Activated T-helper 1 cell treated with Interleukin-2 at 50 U/mL for 16 hours (primary cell): ENCODE results near the gene B2M.
A peak's percentile ranks its signal among the peaks of the same experiment; 100 is the strongest.
"Not testable (repeated sequence)": the region's sequence is repeated elsewhere in the genome, so short reads cannot be mapped to it uniquely, and the experiment has no call there.

Experiments used
- DNase-seq: peaks from one replicate; pipeline ENCODE4 v3.0.0-alpha.2; 2020; ENCODE audit warnings: low read depth

Gene B2M

DNA sequence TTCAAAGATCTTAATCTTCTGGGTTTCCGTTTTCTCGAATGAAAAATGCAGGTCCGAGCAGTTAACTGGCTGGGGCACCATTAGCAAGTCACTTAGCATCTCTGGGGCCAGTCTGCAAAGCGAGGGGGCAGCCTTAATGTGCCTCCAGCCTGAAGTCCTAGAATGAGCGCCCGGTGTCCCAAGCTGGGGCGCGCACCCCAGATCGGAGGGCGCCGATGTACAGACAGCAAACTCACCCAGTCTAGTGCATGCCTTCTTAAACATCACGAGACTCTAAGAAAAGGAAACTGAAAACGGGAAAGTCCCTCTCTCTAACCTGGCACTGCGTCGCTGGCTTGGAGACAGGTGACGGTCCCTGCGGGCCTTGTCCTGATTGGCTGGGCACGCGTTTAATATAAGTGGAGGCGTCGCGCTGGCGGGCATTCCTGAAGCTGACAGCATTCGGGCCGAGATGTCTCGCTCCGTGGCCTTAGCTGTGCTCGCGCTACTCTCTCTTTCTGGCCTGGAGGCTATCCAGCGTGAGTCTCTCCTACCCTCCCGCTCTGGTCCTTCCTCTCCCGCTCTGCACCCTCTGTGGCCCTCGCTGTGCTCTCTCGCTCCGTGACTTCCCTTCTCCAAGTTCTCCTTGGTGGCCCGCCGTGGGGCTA is at the start of gene B2M, which contains the start of gene PATL2:
TSS of gene B2M (plus strand) at position 422 of the 647 bp plus-strand sequence. CDS start at position 452, 30 bp downstream.
TSS of gene PATL2 (minus strand) at position 228 of the 647 bp plus-strand sequence. CDS start 34,833 bp downstream, outside the sequence.
- peak; percentile 92 for DNase-seq

DNA sequence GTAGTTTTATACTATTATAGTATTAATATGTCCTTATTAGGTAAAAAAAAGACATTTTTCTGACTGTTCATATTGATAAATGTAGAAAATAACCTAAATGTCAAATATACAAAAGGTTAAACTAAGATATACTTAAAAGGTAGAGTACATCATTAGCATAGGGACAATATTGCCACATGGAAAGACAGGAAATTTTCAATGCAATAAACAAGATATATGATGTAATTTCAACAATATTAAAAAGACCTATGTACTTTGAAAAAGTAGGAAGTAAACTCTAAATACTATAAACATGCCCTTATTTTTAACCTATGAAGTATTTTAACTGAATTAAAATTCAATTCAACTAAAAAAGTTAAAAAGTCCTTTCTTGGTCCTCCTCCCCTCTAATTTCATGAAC is 49.7 kb upstream of the B2M start:
- no peak for DNase-seq

DNA sequence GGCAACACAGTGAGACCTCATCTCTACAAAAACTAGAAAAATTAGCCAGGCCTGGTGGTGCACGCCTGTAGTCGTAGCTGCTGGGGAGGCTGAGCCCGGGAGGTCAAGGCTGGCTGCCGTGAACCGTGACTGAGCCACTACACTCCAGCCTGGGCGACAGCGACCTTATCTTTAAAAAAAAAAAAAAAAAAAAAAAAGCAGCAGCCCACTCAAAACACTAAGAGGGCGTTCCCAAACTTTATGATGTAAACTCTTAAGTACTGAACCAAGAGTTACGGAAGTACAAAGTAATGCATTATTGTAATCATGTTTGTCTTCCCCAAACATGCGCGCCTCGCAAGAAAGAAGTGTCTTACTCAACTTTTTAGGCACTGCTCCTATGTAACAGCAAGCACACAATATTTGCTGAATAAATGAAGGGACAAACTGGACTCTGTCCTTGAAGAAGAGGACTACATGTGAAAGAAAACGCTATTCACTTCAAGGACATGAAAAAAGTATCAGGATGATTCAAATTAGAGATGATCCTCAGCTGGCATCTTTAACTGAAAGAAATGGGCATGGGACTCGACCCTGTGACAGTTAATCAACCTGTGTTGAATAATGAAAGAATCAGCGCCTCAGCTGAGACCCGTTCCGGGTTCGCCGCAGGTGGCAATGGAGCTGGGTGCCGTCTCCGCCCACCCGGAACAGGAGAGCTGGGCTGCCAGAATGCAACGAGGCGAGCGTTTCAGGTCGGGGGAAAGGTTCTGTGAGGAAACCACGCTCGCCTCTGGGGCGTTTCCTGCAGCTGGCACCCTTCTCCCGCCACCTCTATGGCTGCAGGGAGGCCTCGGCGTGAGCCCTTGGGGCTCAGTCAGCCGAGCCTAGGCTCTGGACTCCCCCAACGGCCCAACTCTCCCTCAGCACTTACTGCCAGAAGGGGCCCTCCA is 48.6 kb upstream of the B2M start:
- DNase-seq, result peak; percentile 80

DNA sequence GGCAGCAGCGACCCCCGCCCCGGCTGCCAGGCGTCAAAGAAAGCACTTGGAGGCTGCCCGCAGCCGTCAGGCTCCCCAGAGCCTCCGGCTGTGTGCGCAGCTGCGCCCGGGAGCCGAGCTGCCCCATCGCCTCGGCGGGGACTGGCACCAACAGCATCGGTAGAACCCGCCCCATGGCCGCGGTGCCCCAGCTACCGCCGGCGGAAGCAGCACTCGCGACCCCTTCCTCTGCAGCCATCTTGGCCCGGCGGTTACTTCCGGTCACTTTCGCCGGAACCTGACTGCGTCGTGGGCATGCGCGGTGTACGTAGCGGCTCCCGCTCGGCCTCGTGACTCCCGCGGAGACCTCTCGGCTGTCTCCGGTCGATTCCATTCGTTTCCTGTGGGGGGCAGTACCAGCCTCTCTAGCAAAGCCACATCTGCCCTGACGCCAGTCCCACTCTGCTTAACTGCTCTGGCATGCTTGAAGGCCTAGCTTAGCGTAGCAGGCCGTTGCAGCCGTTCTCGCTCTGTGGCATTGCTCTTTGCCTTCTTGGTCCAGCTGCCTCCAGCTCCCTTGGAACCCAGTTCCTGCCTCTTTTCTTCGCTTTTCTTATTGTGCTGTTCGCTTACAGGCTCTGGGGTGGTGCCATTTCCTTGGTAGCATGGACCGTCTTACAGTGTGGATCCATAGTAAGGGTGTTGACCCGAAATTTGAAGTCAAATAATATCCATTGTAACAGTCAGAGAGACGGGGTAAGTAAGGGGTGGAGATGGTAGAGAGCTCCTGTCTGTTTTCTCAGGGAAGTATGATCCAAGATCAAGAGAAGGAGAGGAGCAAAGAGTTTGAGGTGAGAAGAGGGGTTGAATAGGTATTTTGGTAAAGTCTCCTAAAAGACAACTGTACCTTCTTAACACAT is 47.7 kb upstream of the B2M start, which contains the start of gene SPG11:
TSS of gene SPG11 (minus strand) at position 253 of the 899 bp plus-strand sequence. CDS start at position 238, 15 bp downstream.
- DNase-seq, result peak; percentile 92

DNA sequence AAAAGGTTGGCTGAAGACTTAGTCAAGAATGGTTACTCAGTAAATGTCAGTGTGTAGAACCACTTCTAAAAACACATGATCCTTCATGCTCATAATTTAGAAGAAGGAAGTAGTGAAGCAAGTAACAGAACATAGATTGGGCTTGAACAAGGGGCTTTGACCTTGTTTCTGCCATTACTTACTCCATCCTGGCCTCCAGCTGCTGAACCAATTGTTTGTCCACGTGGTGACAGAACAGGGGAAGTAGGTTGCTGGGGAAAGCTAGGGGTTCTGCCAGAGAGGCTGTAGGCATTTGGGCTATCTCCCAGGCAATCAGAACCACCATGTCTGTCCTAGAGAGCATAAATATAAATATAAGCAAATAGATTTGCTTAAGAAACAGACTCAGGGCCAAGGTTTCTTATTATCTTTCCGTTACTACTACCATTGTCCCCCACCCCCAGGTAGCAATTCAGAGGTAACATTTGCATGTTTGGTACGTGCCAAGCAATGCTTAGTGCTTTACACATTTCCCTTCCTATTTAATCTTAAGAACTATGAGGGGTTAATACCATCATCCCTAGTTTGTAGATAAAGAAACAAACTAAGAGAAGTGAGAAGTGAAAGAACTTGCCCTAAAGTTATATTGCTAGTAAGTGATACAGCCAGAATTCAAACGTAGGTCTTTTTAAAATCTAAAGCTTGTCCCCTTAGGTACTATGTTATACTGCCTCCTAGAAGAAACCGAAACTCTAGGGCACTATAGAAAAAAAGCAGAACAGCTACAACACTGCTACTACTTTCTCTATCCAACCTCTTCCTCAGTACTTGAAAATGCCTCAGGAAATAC is 44.9 kb upstream of the B2M start:
- no peak for DNase-seq

DNA sequence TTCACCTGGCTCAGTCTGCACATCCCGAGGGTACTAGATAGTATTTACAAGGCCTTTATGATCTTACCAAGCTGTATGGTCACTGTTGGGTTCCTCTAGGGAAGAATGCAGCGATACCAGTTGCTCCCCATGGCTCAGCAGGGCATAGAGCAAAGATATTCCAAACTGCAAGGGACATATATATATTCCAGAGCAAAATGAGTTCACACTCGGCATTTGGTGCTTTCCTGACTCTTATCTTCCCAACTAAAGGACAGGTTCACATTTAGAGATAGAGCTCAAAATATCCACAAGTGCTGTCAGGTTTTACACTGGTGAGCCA is 44.3 kb upstream of the B2M start:
- DNase-seq, result no peak

DNA sequence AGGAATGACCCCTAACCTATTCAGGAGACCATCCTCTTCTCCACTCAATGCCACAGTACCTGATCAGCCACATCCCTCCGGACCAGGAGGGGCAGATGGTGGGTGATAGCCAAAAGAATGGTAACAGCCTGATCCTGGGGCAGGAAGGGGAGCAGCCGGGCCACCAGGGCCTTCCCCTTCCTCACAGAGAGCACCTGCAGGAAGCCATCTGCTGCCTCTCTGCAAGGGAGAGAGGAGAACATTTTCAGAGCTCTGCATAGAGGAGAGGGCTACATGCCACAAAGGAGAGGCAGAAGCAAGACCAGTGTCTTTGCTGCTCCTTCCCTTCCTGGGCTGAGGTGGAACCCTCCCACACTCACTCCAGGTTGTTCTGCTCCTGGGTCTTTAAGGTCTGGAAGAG is 42.4 kb upstream of the B2M start:
- DNase-seq, result no peak

DNA sequence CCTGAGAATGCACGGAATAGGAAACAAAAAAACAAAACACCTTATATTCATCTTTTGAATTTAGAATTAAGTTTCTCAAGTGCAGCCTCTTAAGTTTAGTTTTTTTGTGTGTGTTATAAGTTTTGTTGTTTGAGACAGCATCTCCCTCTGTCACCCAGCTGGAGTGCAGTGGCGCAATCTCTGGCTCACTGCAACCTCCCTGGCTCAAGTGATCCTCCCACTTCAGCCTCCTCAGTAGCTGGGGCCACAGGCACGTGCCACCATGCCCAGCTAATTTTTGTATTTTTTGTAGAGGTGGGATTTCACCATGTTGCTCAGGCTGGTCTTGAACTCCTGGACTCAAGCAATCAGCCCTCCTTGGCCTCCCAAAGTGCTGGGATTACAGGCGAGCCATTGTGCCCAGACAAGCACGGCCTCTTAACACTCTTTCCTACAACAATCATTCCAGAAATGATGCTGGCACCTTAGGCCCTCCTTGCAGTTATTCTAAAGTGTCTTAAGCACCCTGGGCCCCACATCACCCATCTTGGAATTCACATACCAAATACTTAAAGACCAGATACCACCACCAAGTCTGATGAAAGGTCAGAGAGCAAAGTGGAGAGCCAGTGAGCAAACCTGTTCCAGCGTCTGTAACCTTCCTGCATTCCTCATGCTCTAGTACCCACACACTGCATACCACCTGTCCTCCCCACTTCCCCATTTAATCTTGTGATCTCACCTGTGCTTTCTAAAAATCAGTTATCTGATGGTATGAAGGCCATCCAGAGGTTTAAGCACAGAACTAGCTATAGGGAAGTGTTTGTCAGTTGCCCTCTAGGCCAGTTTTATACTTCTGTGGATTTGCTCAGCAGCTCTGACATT is 41.0 kb upstream of the B2M start:
- DNase-seq, result no peak

DNA sequence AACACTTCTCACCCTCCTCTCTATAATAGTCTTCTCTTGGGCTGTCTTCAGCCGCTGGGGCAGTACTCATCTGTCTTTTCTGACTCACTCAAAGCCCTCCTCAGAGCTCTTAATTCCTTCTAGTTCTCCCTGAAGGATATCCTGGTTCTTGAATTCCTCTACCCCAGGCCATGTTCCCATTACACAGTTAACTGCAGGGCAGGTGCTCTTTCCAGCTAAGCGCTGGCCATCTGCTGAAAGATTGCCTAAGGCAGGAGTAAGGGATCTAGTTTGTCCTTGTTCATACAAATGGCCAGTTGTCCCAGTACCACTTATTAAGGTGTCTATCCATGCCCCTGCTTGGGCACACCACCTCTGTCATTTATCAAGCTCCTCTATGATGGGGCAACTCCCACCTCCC is 37.7 kb upstream of the B2M start:
- DNase-seq, result no peak

DNA sequence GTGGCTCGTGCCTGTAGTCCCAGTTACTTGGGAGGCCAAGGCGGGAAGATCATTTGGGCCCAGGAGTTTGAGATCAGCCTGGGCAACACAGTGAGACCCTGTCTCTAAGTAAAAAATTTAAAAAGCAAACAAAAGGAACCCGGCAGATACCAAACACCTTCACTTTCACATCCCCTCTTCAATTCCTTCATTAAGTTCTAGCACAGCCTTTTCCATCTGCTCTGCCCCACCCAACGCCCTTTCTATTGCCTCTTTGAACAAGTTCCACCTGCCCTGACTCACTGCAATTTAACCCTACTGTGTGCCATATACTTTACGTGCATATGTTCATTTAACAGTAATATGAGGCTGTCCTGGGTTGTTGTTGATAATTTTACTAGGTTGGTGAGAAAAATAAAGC is 35.4 kb upstream of the B2M start:
- DNase-seq, result no peak

DNA sequence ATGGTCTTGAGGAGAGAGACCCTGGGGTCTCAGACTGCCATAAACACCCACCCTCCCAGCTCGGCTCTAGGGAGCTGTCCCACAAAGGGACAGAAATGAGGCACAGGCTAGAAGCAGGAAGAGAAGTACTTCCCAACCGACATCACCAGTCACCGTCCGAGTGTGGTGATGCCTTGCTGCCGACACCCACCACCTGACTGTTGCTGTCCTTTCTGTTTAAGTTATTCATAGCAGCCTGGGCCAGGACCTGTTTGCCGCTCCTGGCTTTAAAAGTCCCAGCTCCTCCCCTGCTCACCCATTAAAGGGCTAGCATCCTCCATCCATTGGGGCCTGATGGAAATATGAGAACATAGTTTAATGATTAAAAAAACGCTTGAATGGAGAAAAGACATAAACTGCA is 34.6 kb upstream of the B2M start:
- no peak for DNase-seq

DNA sequence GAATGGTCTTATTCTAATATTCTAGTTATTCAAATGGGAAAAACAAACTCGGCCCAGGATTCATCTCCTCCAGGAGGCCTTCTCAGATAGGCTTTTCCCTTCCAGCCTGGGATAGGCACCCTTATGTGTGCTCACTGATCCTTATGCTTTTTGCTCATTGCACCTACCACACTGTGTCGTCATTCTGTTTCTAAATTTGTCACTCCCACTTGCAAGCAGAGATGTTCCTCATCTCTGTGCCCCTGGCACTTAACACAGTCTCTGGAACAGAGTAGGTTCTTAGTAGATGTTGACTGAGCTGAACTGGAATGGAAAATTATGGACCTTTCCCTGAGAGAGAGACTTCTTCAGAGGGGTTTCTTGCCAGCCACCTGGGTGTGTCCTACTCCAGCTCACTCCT is 29.1 kb upstream of the B2M start:
- no peak for DNase-seq

DNA sequence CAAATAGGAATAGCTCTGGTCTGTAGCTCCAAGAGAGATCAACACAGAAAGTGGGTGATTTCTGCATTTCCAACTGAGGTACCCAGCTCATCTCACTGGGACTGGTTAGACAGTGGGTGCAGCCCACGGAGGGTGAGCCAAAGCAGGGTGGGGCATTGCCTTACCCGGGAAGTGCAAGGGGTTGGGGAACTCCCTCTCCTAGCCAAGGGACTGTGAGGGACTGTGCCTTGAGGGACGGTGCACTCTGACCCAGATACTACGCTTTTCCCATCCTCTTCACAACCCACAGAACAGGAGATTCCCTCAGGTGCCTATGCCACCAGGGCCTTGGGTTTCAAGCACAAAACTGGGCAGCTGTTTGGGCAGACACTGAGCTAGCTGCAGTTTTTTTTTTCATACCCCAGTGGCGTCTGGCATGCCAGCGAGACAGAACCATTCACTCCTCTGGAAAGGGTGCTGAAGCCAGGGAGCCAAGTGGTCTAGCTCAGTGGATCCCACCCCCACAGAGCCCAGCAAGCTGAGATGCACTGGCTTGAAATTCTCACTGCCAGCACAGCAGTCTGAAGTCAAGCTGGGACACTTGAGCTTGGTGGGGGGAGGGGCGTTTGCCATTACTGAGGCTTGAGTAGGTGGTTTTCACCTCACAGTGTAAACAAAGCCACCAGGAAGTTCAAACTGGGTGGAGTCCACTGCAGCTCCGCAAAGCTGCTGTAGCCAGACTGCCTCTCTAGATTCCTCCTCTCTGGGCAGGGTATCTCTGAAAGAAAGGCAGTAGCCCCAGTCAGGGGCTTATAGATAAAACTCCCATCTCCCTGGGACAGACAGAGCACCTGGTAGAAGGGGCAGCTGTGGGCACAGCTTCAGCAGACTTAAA is 28.3 kb upstream of the B2M start:
- peak; percentile 74 for DNase-seq

DNA sequence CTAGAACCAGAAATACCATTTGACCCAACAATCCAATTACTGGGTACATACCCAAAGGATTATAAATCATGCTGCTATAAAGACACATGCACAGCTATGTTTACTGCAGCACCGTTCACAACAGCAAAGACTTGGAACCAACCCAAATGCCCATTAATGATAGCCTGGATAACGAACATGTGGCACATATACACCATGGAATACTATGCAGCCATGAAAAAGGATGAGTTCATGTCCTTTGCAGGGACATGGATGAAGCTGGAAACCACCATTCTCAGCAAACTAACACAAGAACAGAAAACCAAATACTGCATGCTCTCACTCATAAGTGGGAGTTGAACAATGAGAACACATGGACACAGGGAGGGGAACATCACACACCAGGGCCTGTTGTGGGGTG is 22.0 kb upstream of the B2M start:
- DNase-seq, result not testable (repeated sequence)

DNA sequence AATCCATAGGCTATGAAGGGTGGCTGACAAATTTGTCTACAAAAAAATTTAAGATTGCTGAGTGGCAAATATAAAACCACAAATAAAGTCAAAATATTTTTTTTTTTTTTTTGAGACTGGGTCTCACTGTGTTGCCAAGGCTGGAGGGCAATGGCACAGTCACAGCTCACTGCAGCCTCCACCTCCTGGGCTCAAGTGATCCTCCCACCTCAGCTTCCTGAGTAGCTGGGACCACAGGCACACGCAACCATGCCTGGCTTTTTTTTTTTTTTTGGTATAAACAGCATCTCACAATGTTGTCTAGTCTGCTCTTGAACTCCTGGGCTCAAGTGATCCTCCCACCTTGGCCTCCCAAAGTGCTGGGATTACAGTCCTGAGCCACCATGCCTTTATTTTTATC is 21.1 kb upstream of the B2M start:
- not testable (repeated sequence) for DNase-seq

DNA sequence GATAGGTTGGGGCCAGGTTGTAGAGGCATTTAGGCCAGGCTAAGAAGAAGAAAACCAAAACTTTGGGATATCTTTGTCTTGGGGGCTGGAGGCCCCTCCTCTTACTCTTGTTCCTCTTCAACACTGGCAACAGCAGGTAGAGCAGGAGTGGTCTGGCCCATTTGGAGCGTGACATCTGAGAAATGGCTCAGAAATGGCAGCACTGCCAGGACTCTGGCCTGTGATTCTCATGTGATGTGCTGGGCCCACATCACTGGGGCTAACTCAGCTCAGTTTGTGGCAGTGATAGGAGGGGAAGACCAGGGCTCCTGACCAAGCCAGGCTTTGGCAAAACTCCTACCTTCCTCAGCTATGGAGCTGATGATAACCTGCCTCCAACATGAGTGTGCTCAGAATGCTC is 18.7 kb upstream of the B2M start:
- no peak for DNase-seq

DNA sequence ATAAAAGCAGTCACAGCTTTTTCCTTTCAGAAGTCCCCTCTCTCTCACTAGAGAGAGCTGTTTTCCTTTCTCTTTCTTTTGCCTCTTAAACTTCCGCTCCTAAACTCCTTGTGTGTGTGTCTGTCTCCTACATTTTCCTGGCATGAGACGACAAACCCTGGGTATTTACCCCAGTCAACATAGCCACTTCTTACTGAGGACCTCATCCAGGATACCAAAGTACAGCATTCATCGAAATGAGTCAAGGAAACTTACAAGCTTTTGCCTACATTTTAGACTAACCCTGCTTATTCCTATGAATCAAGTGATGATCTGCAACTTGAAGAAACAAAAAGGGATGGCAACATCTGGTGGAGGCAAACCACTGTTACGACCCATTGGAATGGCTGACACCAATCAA is 16.9 kb upstream of the B2M start:
- no peak for DNase-seq

DNA sequence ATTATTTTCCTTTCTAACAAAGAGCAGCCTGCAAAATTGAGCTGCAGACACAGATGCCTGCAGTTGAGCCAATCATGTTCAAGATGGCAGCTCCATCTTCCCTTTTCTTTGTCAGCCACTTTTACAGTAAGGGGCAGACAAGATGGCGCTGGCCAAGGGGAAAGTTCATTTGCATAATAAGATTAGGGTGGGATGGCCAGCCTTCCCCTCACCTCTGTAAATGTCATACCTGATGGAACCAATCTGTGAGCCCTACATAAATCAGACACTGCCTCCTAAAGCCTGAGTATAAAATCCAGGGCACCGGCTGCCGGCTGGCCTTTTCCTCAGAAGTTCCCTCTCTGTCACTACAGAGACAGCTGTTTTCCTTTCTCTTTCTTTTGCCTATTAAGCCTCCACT is 16.0 kb upstream of the B2M start:
- DNase-seq, result no peak

DNA sequence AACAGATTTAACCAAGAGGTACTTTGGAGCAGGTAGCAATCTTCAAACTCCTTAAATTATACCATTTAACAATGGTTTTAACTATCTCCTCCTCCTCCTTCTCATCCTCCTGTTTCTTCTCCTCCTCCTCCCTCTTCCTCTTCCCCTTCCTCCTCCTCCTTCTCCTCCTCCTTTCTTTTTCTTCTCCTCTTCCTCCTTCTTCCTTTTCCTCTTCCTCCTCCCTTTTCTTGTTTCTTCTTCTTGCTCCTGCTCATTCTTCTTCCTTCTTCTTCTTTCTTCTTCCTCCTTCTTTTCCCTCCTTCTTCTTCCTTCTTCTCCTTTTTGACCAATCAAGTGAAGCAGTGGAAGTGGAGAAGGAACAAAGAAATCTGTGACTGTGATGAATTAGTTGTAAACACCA is 14.3 kb upstream of the B2M start:
- DNase-seq, result no peak
